GDM1 (cell line): Measurements from ENCODE around the gene ZSCAN9.
A peak's percentile ranks its signal among the peaks of the same experiment; 100 is the strongest.

Experiments used
- DNase-seq: peaks from one replicate; lab custom pipeline; 2025; lab: John Stamatoyannopoulos, UW

ZSCAN9 gene

DNA sequence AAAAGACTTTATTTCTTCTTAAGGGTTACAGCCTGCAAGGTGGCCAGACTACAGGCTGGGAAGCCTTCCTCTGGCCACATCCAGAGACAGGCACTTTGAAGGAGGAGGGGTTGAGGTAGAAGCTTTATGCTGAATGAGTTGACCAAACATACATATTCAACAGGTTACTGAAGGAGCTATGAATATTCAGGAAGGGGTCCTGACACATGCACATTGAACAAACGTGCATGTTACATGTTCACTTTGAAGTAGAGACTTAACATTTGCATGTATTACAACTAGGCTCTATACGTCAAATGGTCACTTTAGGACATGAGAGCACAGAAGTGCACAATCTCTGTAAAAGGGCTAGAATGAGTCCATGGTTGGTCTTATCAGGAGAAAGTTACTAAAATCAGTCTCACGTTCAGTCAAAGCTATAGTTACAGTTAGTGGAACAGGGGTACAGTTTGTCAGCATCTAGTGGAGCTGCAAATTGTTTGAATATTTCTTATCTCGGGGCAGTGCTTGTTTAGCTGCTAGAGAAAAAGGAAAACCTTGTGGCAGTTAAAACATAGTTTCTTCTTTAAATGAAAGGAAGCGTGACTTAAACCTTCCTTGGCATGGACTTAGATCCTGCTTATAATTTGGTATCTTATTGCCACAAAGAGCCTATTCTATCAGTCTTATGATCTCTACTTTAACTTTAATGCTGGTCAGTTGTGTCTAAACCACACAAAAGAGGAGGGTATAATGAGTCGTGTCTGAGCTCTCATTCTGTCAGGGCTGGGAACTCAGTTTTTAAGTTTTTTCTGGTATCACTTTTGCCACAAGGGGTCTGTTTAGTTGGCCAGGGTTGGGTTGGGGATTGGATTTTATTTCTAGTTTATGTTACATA lies 4.6 kb upstream of the ZSCAN9 start:
- DNase-seq: no peak

DNA sequence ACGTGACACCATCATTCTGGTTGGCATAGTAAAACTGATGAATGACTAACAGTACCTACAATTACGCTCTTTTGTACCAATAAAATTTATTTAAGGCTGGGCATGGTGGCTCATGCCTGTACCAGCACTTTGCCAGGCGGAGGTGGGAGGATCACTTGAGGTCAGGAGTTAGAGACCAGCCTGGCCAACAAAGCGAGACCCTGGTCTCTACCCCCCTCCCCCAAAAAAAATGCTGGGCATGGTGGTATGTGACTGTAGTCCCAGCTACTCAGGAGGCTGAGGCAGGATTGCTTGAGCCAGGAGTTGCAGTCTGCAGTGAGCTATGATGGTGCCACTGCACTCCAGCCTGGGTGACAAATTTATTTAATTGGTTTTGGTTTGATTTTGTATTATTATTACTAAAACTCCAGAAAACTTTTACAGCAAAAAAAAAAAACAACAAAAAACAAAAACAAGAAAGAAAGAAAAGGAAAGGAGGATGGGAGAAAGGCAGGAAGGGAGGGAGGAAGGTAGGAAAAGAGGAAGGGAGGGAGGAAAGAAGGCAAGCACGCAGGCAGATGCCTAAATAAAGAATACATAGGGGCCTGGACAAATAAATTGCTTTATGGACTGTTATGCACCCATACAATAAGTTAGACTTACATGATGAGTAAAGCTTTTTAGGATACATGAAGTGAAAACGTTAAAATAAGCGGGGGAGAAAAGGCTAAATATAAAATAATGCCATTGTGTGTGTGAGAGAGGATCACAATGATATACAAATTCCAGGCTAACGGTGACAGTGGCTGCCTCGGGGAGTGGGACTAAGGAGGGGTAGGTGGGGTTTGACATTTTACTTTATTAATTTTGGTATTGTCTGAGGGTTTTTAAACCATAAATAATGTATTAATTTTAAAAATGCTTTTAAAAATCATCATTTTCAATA lies 682 bp upstream of the ZSCAN9 start:
- DNase-seq: no peak

DNA sequence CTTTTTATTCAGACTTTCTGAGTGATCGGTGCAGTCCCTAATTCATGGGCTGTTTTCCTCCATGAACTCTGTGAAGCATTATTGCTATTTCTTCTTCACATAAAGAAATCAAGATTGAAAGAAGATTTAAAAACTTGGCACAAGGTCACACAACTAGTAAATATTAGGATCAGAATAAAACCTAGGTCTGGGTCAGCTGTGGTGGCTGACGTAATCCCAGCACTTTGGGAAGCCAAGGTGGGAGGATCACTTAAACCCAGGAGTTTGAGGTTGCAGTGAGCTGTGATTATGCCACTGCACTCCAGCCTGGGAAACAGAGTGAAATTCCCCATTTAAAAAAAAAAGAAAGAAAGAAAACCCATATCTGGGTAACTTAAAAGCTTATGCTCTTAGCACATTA lies 1.4 kb downstream of the ZSCAN9 start:
- DNase-seq: no peak

DNA sequence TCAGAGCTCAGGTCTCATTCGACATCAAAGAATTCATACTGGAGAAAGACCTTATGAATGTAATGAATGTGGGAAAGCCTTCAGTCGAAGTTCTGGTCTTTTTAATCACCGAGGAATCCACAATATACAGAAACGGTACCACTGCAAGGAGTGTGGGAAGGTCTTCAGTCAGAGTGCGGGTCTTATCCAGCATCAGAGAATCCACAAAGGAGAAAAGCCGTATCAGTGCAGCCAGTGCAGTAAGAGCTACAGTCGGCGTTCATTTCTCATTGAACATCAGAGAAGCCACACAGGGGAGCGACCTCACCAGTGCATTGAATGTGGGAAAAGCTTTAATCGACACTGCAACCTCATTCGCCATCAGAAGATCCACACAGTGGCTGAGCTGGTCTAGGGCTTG lies 7.7 kb downstream of the ZSCAN9 start:
- DNase-seq: no peak

DNA sequence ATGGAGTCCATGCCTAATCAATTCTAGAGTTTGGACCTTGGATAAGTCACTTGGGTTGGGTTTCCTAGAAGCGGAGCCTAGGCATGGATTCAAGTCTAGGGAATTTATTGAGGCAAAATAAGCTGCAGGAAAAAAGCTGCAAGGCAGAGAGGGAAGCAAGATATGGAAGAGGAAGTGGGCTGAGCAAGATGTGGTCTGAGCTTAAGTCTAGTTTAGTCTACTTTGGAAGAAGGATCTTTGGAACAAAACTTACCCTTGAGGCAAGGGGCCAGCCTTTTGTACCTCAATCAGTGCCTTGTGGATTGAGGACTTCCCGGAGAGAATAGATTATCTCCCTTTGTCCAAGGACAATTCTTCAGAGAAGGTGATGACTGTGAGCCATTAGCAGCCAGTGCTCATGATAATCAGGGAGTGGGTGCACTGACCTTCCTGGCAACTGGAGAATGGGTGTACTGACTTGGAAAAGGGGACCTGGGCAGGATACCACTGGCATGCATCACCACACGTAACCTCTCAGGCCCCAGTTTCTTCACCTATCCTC lies 10.9 kb downstream of the ZSCAN9 start:
- no peak for DNase-seq

DNA sequence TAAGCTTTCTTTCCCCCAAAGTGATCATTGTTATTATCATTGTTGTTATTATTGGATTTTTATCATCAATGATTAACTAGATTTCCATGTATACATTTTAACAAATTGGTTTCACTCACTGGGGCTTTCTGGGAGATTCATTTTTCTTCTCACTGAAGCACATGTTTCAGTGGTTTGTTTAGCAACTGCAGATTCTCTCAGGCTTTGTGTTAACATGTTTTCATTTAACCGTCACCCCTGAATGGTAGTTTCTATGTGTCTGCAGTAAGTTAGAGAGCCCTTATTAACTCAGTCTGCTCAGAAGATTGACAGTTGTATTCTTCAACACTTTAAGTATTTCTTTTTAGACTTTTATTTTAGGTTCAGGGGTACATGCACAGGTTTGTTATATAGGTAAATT lies 14.6 kb downstream of the ZSCAN9 start:
- DNase-seq: no peak

DNA sequence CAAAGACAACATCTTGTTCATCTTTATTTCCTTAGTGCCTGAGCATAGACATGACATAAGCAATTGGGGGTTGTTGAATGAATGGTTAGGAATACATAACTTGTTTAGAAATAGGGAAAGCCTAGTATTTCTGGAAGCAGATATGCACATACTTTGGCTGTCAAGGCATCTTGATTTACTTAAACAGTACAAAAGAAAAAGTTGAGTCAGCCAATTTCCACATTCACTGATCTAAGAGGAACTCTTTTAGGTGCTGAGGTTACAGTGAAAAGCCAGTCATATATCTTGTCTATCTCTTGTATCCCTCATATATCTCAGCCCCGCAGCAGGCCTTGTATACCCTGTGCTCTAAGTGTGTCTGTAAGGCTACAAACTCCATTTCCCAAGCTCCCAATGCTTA lies 15.4 kb downstream of the ZSCAN9 start:
- DNase-seq: no peak

DNA sequence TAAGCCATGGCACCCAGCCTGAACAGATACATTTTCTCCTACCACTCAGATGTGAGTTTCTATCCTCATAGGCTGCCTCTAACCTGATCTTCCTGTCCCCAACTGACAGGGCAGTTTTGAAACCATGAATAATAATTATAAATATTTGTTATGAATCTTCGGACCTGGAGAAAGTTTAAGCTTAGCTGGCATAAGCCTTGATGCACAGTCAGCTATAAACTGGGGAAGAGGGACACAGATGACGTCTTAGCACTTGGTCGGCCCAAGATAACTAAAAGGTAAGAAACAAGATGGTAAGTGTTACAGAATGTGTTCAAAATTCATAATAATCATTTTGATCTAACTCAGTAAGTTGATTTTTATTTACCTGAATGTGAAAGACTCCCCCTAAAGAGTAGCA lies 18.9 kb downstream of the ZSCAN9 start:
- DNase-seq: no peak

DNA sequence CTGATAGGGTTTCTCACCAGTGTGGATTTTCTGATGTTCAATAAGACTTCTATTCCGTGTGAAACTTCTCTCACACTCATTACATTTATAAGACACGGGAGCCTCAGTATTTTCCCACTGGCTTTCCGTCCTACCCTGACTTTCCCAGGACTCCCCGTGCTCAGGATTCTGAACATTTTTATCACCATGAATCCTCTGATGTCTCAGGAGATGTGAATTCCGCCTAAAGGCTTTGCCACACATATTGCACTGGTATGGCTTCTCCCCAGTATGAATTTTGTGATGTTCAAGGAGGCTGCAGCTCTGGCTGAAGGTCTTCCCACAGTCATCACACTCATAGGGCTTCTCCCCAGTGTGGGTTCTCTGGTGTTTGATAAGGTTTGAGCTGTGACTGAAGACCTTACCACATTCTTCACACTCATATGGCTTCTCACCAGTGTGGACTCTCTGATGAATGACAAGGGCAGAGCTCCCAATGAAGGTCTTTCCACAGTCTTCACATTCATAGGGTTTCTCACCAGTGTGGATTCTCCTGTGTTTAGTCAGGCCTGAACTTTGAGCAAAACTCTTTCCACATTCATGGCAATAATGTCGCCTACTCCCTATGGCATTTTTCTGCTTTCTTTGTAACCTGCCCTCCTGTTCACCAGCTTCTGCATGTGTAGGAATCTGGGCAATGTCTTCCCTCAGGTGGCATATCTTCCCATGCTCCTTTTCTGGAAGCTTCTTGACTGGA lies 20.3 kb downstream of the ZSCAN9 start:
- DNase-seq: no peak

DNA sequence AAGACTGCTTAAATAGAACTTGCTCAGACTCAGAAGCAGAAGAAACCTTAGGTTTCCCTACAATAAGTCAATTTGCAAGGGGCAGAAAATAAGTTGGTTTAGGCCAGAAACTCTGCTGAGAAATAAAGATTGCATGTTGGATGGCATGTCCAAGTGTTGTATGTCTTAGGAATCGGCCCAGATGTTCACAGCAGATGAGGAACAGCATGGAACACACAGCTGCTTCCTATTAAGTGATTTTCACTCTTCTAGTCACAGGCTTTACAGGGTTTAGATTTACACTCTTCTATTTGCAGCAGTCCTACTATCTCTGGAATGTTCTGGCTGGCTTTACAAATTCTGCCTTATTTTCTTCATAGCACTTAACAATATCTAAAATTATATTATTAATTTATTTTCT lies 23.8 kb downstream of the ZSCAN9 start:
- DNase-seq: no peak

DNA sequence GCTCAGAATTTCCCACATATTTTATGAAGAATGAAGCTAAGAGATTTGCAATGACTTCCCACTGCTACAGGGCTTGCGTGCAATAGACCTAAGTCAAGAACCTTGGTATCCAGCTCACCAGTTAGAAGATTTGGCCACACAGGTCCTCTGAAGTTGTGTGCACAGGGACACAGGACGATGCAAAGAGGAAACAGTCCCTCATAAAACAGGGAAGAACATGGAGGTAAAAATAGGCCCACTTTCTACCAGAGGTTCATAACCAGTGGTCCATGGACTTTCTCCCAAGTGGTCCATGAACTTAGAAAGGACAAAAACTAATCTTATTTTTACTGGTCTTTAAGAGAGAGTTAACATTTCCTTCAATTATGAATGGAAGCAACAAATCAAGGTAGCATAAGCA lies 25.7 kb downstream of the ZSCAN9 start:
- no peak for DNase-seq

DNA sequence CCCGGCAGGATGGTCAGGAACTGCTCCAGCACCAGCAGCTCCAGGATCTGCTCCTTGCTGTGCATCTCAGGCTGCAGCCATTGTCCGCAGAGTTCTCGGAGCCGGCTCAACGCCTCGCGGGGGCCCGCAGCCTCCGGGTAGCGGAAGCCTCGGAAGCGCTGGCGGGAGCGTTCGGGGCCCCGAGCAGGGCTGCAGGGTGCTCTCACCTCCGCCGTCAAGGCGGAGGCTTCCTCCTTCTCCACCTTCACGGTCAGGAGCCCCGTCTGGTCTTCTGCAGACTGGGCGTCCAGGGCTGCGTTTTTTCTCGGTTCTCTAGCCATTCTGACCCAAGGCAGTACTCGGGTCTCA lies 26.6 kb downstream of the ZSCAN9 start:
- no peak for DNase-seq

DNA sequence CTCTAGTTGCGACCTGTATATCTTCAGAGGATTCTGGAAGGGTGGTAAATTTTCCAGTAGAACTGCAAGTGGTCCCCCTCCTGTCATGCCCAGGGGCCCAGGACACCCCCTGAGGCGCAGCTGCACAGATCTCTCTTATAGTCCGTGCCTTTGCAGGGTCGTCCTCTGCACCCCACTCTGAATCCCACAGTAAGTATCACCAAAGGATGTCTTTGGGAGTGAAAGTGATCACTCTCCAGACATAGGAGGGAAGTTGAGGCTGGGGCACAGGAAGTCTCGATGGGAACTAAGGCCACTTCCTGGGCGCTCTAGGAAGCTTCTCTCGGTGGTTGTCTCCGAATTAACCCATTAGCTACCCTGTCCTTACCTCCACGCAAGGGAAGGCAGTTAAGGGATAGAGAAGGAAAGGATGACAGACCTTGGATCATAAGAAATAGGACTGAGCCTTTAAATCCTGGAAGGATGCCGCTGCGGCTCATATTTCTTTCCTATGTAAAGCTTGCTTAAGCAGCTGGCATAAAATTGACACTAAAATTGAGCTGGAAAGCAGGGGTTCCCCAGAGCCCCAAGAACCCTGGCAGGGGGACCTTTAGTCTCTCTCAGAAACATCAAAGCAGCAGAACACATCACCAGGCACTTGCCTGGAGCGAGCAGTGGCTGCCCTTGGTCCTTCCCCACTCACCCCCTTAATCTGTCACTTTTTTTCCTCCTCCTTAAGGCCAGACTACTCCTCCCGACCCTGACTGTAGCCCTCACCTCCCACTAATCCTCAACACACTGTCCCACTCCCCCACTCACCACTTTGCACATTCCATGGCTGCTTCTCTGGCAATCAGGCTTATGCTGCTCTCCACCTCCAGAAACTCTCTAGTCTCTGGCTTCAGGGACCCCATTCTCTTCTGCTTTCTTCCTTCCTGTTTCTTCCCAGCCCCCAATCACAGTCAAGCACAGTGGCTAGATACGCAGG lies 27.2 kb downstream of the ZSCAN9 start, which contains the start of gene ZKSCAN4:
Gene ZKSCAN4 (minus strand): TSS at position 261 of the 967 bp plus-strand sequence. CDS start 289 bp downstream, outside the sequence.
- DNase-seq: peak; percentile 76

DNA sequence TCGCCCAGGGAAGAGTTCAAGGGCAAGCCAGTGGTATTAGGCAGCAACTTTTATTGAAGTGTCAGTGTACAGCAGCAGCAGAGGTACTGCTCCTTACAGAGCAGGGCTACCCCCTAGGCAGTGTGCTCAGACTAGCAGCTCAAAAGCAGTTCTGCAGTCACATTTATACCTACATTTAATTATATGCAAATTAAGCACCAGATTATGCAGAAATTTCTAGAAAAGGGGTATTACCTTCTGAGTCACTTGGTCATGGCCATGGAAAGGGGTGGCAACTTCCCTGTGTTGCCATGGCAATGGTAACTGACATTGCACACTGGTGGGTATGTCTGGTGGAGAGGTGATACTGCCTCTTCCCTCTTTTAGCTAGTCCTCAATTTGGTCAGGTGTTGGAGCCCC lies 29.0 kb downstream of the ZSCAN9 start:
- no peak for DNase-seq

DNA sequence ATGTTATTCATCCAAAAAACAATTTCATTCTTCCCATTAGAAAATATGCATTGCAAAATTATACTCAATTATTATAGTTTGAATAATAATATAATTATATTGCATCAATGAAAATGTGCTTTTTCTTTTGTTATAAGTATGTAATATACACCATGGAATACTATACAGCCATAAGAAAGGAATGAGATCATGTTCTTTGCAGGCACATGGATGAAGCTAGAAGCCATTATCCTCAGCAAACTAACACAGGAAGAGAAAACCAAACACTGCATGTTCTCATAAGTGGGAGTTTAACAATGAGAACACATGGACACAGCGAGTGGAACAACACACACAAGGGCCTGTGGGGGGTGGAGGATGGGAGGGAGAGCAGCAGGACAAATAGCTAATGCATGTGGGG lies 32.0 kb downstream of the ZSCAN9 start:
- DNase-seq: no peak

DNA sequence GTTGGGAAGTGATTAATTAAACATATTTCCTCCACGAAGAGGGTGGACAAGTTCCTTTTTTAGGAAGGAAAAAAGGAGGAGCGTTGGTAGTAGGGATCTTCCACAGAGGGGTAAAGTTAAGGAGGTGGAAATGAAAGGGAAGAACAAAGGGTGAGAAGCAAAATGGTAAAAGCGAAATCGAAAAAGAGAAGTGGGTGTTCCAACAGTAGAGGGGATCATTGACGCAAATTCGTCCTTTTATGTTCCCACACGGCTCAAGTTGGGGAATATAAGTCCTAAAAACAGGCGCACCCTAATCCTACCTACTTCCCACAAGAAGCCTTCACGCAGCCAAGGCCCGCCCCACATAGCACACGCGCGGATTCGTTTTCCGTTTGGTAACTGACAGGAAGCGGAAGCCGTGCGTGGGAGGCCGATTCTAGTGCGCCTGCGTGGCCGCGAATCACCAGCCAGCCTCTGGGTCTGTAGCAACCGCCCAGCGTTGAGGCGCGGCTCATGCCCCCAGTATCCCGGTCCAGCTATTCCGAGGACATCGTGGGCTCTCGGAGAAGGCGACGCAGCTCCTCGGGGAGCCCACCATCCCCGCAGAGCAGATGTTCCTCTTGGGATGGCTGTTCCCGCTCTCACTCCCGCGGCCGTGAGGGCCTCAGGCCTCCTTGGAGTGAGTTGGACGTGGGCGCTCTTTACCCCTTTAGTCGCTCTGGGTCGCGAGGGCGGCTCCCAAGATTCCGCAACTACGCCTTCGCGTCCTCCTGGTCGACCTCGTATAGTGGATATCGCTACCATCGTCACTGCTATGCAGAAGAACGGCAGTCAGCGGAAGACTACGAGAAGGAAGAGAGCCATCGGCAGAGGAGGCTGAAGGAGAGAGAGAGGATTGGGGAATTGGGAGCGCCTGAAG lies 34.1 kb downstream of the ZSCAN9 start, which contains the start of gene NKAPL:
Gene NKAPL (plus strand): TSS at position 421 of the 901 bp plus-strand sequence. CDS start 75 bp downstream, at position 496.
- DNase-seq: no peak

DNA sequence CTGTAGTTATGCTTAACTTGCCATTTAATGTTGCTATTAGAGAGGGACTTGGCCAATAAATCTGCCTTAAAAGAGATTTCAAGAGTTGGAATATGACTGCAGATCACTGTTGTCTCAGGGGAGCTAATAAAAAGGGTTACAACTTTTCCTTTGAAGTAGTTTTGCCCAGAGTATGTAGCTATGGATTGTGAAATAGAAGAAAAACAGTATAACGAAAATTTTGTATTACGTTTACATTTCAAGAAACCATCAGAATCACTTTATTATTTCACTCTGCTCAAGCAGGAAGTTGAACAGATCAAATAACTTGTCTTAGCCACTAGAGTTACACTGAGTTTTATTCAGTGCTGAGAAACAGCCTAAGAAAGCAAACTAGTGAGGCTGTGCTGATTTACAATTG lies 38.8 kb downstream of the ZSCAN9 start:
- DNase-seq: no peak

DNA sequence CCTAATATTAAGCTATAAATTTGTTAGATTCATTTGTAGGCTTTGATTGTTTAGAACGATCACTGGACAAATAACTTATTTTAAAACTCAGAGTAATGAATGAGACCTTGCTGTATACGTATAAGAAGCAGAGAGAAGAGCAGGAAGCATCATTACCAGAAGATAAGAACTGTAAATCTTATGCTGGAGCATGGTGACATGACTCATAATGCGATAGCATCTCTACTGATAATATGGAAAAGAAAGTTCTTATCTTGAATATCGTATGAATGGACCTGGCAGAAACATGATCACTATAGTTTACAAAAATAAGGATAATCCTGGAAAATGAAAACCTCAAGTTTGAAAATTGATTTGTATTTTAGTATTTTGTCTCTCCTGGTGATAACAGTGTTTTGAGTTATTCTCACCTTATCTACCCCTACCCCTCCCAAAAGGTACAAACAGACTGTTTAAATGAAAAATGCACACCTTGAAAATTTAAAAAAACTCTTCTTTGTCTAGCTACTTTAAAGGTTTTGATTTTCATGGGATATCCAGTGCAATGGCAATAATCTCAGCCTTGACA lies 39.8 kb downstream of the ZSCAN9 start:
- no peak for DNase-seq

DNA sequence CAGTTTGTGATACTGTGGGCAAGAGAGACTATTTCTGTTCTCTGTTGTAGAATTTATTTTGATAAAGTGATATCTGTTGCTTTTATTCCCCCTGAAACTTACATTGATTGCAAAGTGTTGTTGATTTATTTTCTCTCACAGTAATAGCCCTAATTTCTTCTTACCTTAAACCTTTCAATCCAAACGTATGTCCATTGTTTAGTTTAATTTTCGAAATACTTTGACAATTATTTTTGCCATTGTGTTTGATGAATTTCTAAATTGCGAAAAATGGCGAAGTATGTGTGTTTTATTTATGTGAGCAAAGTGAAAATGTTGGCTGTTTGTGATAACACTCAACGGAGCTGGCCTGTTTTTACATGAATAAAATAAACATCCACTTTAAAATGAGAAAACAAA lies 41.5 kb downstream of the ZSCAN9 start:
- DNase-seq: no peak
